Measurements from ENCODE around the gene MVB12B. TPM values are rescaled to one million over a fixed set of nuclear protein-coding genes. Genes with fewer than 3 reads are reported as not detected.

MVB12B gene
- total RNA-seq, 2 donors from 2014 or later: 9.8 to 15.8 TPM

GRCh38 chr9:126381195-126381594 lies 54.6 kb downstream of the MVB12B start:
- intact Hi-C loops (cut with DNase I): no loop called here
- no peaks in the 10 kb centered on the region for H3K4me1 ChIP-seq
- TF ChIP-seq CTCF (IDR thresholded peaks at IDR 0.05): no peak
- no peaks in the 10 kb centered on the region for H3K9me3 ChIP-seq
- no peaks in the 10 kb centered on the region for H3K27me3 ChIP-seq
- peak; percentile 7 for DNase-seq
- no peak overlapping the region for H3K9ac ChIP-seq (ENCODE audit: low read depth in 2 of 2, low read length in 2 of 2)
- no peak overlapping the region for H3K27ac ChIP-seq
- H3K36me3 ChIP-seq: no peaks in the 10 kb centered on the region
- H3K4me3 ChIP-seq: no peak overlapping the region

GRCh38 chr9:126383406-126384046 lies 56.9 kb downstream of the MVB12B start:
- Histone ChIP-seq H3K27me3 (no peaks in the 10 kb centered on the region), H3K36me3 (no peaks in the 10 kb centered on the region), H3K9ac (ENCODE audit: low read depth in 2 of 2, low read length in 2 of 2) (no peak overlapping the region), H3K27ac (no peak overlapping the region), H3K4me3 (no peak overlapping the region), H3K4me1 (no peaks in the 10 kb centered on the region), H3K9me3 (no peaks in the 10 kb centered on the region)
- TF ChIP-seq CTCF (IDR thresholded peaks at IDR 0.05): no peak
- intact Hi-C loops (cut with DNase I): no loop called here
- no peak for DNase-seq

DNA sequence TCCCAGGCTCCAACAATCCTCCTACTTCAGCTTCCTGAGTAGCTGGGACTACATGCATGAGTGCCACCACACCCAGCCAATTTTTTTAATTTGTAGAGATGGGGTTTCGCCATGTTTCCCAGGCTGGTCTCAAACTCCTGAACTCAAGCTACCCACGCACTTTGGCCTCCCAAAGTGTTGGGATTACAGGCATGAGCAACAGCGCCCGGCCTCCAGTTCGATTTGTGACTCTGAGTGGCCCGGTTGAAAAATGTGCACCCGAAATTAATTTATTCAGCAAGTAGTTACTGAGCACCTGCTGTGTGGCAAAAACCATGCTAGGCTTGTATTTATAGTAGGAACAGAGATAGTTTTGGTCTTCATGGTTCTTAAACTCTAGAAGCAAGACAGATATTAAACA lies 58.3 kb downstream of the MVB12B start:
- Histone ChIP-seq H3K4me1 (no peaks in the 10 kb centered on the region), H3K36me3 (no peaks in the 10 kb centered on the region), H3K9me3 (no peaks in the 10 kb centered on the region), H3K27me3 (no peaks in the 10 kb centered on the region), H3K4me3 (no peak overlapping the region), H3K27ac (no peak overlapping the region), H3K9ac (ENCODE audit: low read depth in 2 of 2, low read length in 2 of 2) (no peak overlapping the region)
- no peak for TF ChIP-seq CTCF (IDR thresholded peaks at IDR 0.05)
- intact Hi-C loops (cut with DNase I): no loop called here
- DNase-seq: no peak

GRCh38 chr9:126386088-126386487 lies 59.5 kb downstream of the MVB12B start:
- no peak overlapping the region for H3K27ac ChIP-seq
- intact Hi-C loops (cut with DNase I): no loop called here
- DNase-seq: peak; percentile 46

GRCh38 chr9:126386776-126387175 lies 60.1 kb downstream of the MVB12B start:
- TF ChIP-seq CTCF (IDR thresholded peaks at IDR 0.05): no peak
- no peak overlapping the region for H3K4me3 ChIP-seq
- no peak for DNase-seq
- no peaks in the 10 kb centered on the region for H3K27me3 ChIP-seq
- H3K36me3 ChIP-seq: no peaks in the 10 kb centered on the region
- H3K9me3 ChIP-seq: no peaks in the 10 kb centered on the region
- H3K9ac ChIP-seq (ENCODE audit: low read depth in 2 of 2, low read length in 2 of 2): peak overlapping the region in 1 of 2 donors; percentile 7
- H3K27ac ChIP-seq: no peak overlapping the region
- intact Hi-C loops (cut with DNase I): no loop called here
- H3K4me1 ChIP-seq: no peaks in the 10 kb centered on the region

More at GRCh38 chr9:126386088-126386487, 59.5 kb downstream of the MVB12B start:
- Histone ChIP-seq H3K27me3 (no peaks in the 10 kb centered on the region), H3K4me3 (no peak overlapping the region), H3K9ac (ENCODE audit: low read depth in 2 of 2, low read length in 2 of 2) (no peak overlapping the region), H3K36me3 (no peaks in the 10 kb centered on the region), H3K4me1 (no peaks in the 10 kb centered on the region), H3K9me3 (no peaks in the 10 kb centered on the region)
- TF ChIP-seq CTCF (IDR thresholded peaks at IDR 0.05): peak; percentile 38
